Peyer's patch (tissue), 4 donors: ENCODE data around the gene EFCAB14. TPM values are rescaled to one million over a fixed set of nuclear protein-coding genes. Genes with fewer than 3 reads are reported as not detected.

ENCODE experiments used
- DNase-seq, 3 donors: peaks; one replicate each; pipeline ENCODE4 v3.0.0-alpha.2; 2017 to 2019
- H3K27ac ChIP-seq, 4 donors: fragments of 200-600 bp; sonication (generic); one replicate each; pipeline ENCODE4 v1.5.1; 2016 to 2019
- H3K27me3 ChIP-seq, 2 donors: fragments of 200-600 bp; sonication (generic); one replicate each; pipeline ENCODE4 v1.5.1; 2019
- H3K36me3 ChIP-seq, 3 donors: fragments of 200-600 bp; sonication (generic); one replicate each; pipeline ENCODE4 v1.5.1; 2016 to 2019
- H3K4me1 ChIP-seq, 4 donors: fragments of 200-600 bp; sonication (generic); one replicate each; pipeline ENCODE4 v1.5.1; 2016 to 2019
- H3K4me3 ChIP-seq, 4 donors: fragments of 200-600 bp; sonication (generic); 1 replicate in 3 of 4; 2 replicates in 1 of 4; pipeline ENCODE4 v1.5.1; 2016 to 2019; ENCODE audit warnings: mild to moderate bottlenecking in 1 of 4
- H3K9me3 ChIP-seq, 4 donors: fragments of 200-600 bp; sonication (generic); one replicate each; pipeline ENCODE4 v1.5.1; 2016 to 2019; ENCODE audit warnings: mild to moderate bottlenecking in 1 of 4
- POLR2A ChIP-seq, 2 donors: fragments of 450-650 bp; IDR thresholded peaks; one replicate each; pipeline ENCODE4 v1.5.1; 2017; ENCODE audit warnings: antibody characterized with exemption in 2 of 2, mild to moderate bottlenecking in 2 of 2, moderate library complexity in 2 of 2
- total RNA-seq, 4 donors: library from RNA; depleted of rRNA; stranded (reverse); fragments of >200 nt; gene quantifications; one replicate each; pipeline ENCODE4 v1.1.0, GENCODE V29; 2016
- TF ChIP-seq, protein P1 (sequence below), 6 experiments: fragments of 450-650 bp in 4 of 6; fragments of 200-600 bp in 2 of 6; sonication (generic) in 1 of 6; IDR thresholded peaks; one replicate each; pipeline ENCODE4 v1.5.1; 2017 to 2019; ENCODE audit warnings: antibody characterized with exemption in 6 of 6, mild to moderate bottlenecking in 3 of 6, moderate library complexity in 1 of 6

Gene EFCAB14
- total RNA-seq, 4 donors from 2014 or later = 86.6 to 153 (median 96.9) TPM

DNA sequence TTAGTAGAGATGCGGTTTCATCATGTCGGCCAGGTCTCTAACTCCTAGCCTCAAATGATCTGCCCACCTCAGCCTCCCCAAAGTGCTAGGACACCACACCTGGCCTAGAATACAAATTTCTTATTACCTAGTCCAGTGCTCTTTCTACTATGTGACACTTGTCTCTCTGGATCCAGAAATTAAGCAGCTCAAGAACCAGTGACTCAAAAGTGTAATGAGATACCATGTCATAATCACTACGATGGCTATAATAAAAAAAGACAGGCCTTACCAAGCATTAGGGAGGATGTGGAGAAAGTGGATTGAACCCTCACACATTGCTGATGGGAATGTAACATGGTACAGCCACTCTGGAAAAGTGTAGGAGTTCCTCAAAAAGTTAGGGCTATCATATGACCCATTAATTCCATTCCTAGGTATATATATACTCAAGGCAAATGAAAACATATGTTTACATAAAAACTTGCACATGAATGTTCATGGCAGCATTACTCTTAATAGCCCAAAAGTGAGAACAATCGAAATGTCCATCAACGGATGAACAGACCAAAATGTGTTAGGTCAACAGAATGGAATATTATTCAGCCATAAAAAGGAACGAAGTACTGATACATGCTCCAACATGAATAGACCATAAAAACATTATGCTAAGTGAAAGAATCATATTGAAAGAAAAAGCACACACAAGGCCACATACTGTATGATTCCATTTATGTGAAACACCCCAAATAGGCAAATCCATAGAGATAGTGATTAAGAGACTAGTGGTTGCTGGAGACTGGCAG, 38.9 kb downstream of the EFCAB14 start:
- no peak for DNase-seq
- Histone ChIP-seq H3K27ac (no peak overlapping the region), H3K9me3 (no peaks in the 10 kb centered on the region), H3K4me1 (no peaks in the 10 kb centered on the region), H3K27me3 (no peaks in the 10 kb centered on the region), H3K4me3 (no peak overlapping the region), H3K36me3 (peaks cover 0 to 69% (median 0%) of the 10 kb centered on the region in 3 donors)
- no peak for TF ChIP-seq POLR2A (IDR thresholded peaks at IDR 0.05)
- TF ChIP-seq, protein P1, sequence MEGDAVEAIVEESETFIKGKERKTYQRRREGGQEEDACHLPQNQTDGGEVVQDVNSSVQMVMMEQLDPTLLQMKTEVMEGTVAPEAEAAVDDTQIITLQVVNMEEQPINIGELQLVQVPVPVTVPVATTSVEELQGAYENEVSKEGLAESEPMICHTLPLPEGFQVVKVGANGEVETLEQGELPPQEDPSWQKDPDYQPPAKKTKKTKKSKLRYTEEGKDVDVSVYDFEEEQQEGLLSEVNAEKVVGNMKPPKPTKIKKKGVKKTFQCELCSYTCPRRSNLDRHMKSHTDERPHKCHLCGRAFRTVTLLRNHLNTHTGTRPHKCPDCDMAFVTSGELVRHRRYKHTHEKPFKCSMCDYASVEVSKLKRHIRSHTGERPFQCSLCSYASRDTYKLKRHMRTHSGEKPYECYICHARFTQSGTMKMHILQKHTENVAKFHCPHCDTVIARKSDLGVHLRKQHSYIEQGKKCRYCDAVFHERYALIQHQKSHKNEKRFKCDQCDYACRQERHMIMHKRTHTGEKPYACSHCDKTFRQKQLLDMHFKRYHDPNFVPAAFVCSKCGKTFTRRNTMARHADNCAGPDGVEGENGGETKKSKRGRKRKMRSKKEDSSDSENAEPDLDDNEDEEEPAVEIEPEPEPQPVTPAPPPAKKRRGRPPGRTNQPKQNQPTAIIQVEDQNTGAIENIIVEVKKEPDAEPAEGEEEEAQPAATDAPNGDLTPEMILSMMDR (IDR thresholded peaks at IDR 0.05) = no peak

DNA sequence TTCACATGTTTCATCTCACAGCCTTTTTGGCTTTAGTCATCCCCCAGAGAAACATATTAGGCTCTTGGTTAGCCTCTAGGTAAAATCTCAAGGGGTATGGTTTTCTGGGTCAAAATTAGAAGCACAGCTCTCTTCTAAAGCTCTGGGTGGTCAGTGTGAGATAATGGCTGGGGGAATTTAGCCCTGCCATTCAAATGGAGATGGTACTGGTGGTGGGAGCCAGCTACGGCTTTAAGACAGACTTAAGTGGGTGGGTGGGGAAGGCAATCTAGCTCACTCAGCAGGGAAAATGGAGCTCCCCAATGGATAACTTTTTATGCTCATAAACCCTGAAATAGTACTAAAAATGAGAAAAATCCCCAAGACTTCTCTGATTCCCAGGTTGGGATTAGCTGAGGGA, 41.6 kb downstream of the EFCAB14 start:
- TF ChIP-seq POLR2A (IDR thresholded peaks at IDR 0.05) = no peak
- TF ChIP-seq, protein P1 (IDR thresholded peaks at IDR 0.05) = no peak
- no peaks in the 10 kb centered on the region for H3K9me3 ChIP-seq
- DNase-seq = no peak
- H3K4me3 ChIP-seq = no peak overlapping the region
- no peak overlapping the region for H3K27ac ChIP-seq
- H3K27me3 ChIP-seq = no peaks in the 10 kb centered on the region
- H3K36me3 ChIP-seq = peaks cover 0 to 54% (median 0%) of the 10 kb centered on the region in 3 donors
- no peaks in the 10 kb centered on the region for H3K4me1 ChIP-seq

DNA sequence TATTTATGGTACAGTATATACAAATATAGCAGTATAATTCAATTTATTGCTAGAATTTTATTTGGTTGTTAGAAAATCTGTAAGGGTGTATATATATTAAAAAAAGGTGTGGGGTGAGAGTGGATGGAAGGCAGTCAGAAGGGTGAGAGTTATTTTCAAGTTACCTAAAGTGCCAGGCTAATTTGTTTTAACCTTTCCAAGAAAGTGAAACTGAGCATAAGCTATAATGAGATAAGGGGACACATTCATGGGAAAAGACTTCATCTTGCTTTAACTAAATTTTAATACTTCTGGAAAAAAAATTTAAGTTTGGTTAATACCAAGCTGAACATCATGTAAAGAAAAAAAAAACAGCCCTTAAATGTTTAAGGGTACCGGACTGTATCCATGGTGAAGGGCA, 42.4 kb downstream of the EFCAB14 start:
- H3K36me3 ChIP-seq = peaks cover 0 to 49% (median 0%) of the 10 kb centered on the region in 3 donors
- H3K27ac ChIP-seq = no peak overlapping the region

DNA sequence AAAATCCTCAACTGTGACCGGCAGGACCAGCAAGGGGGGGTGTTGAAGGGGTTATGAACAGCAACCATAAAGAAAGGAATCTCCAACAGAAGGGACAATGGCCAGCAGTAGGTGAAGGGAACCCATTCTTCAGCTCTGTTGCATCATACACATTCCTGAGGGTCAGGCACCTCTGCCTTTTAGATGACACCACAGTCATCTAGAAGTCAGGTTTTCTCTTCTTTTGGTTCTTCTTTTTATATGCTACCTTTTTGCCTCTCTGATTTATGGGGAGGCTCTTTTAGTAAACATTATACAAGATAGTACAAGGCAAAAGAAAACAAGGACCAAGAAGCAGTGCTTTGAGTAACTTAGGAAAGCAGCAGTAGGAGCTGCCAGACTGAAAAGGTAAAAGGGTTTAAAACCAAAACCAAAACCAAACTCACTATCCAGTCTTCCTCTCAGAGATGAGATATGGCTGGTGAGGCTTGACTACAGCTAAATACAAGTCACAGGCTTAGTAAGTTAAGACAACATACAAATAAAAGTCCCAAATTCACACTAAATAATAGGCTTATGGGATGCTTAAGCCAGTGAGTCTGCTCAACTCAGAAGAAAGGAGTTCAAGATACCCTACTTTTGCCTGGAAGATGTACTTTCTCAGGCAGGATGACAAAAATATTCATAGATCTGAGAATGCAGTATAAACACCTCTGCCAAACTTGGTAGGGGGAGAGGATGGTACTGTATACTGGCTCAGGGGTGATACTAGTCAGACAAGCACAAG, 43.2 kb downstream of the EFCAB14 start:
- Histone ChIP-seq H3K36me3 (peaks cover 0 to 41% (median 0%) of the 10 kb centered on the region in 3 donors), H3K4me1 (no peaks in the 10 kb centered on the region), H3K27me3 (no peaks in the 10 kb centered on the region), H3K4me3 (no peak overlapping the region), H3K9me3 (no peaks in the 10 kb centered on the region), H3K27ac (peak overlapping the region in 1 of 4 donors; percentile 40)
- no peak for DNase-seq
- TF ChIP-seq, protein P1 (IDR thresholded peaks at IDR 0.05) = no peak
- TF ChIP-seq POLR2A (IDR thresholded peaks at IDR 0.05) = no peak

More for the DNA sequence above, 42.4 kb downstream of the EFCAB14 start:
- DNase-seq = no peak
- Histone ChIP-seq H3K4me1 (no peaks in the 10 kb centered on the region), H3K9me3 (no peaks in the 10 kb centered on the region), H3K4me3 (no peak overlapping the region), H3K27me3 (no peaks in the 10 kb centered on the region)
- TF ChIP-seq, protein P1 (IDR thresholded peaks at IDR 0.05) = no peak
- no peak for TF ChIP-seq POLR2A (IDR thresholded peaks at IDR 0.05)

DNA sequence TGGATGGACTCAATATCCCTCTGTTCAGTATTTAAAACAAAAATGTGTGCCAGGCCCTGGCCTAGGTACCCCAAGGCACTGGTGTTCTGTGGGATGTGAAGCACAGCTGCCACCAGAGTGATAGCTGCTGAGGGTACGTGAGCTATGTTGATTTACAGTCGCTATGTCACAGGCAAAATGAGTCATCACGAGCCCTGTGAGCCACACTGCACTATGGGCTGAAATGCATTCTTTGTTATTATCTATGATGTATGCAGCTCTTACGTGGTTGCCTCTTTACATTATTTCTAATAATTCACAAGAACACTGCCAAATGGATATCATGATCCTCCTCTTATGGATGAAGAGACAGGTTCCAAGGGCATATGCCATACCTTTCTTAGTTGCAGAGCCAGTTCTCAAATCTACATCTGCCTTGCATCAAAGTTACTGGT, 45.1 kb downstream of the EFCAB14 start:
- no peak for TF ChIP-seq POLR2A (IDR thresholded peaks at IDR 0.05)
- TF ChIP-seq, protein P1 (IDR thresholded peaks at IDR 0.05) = no peak
- no peak overlapping the region for H3K4me3 ChIP-seq
- H3K27me3 ChIP-seq = no peaks in the 10 kb centered on the region
- peaks cover 0 to 29% (median 0%) of the 10 kb centered on the region in 3 donors for H3K36me3 ChIP-seq
- H3K27ac ChIP-seq = no peak overlapping the region
- DNase-seq = no peak
- H3K4me1 ChIP-seq = no peaks in the 10 kb centered on the region
- H3K9me3 ChIP-seq = no peaks in the 10 kb centered on the region
